PC-9 (cell line): ENCODE data around the gene KRTAP2-1. TPM values are rescaled to one million over a fixed set of nuclear protein-coding genes. Genes with fewer than 3 reads are reported as not detected.
"Not testable (repeated sequence)": the region's sequence is repeated elsewhere in the genome, so short reads cannot be mapped to it uniquely, and the experiment has no call there.

ENCODE experiments used
- BruUV-seq: library from RNA; stranded (reverse); fragments of 400-500 nt; replicated peaks from 2 replicates; lab custom pipeline; 2021; lab: Mats Ljungman, UMichigan
- CTCF ChIA-PET: fragments of 300-600 bp; sonication (Branson Sonifier 250); formaldehyde crosslinking; loops from one replicate; lab custom pipeline; 2022; ENCODE audit warnings: antibody characterized with exemption; lab: Charles Lee
- POLR2A ChIA-PET: fragments of 300-600 bp; sonication (Branson Sonifier 250); formaldehyde crosslinking; loops from one replicate; lab custom pipeline; 2022; ENCODE audit warnings: antibody characterized with exemption; ENCODE audit not compliant: unreplicated experiment; lab: Charles Lee
- DNase-seq, 2 experiments: peaks; one replicate each; pipeline versions ENCODE4 v3.0.0 to v3.0.0-alpha.2; 2015 to 2022; ENCODE audit warnings: mixed read lengths in 1 of 2
- H2AFZ ChIP-seq: fragments of 200-600 bp; sonication (generic); 2 replicates; pipeline ENCODE4 v1.8.1; 2017; ENCODE audit warnings: antibody characterized with exemption
- H3F3A ChIP-seq: fragments of 200-600 bp; sonication (generic); 2 replicates; pipeline ENCODE4 v1.8.1; 2017; ENCODE audit warnings: antibody characterized with exemption, mild to moderate bottlenecking, low read depth; ENCODE audit not compliant: insufficient read depth
- H3K27ac ChIP-seq: fragments of 200-600 bp; sonication (generic); 2 replicates; pipeline ENCODE4 v1.6.1; 2016; ENCODE audit warnings: mixed run types
- H3K27me3 ChIP-seq: fragments of 200-600 bp; sonication (generic); 2 replicates; pipeline ENCODE4 v1.6.1; 2016; ENCODE audit warnings: low read depth, mixed run types; ENCODE audit not compliant: insufficient read depth
- H3K36me3 ChIP-seq: fragments of 200-600 bp; sonication (generic); 2 replicates; pipeline ENCODE4 v1.6.1; 2016; ENCODE audit warnings: low read depth, mixed run types
- H3K4me1 ChIP-seq: fragments of 200-600 bp; sonication (generic); replicated peaks from 2 replicates; pipeline ENCODE4 v1.6.1; 2016; ENCODE audit warnings: mixed run types; ENCODE audit not compliant: insufficient read depth
- H3K4me2 ChIP-seq: fragments of 200-600 bp; sonication (generic); 2 replicates; pipeline ENCODE4 v1.6.1; 2017; ENCODE audit warnings: mixed run types
- H3K4me3 ChIP-seq: fragments of 200-600 bp; sonication (generic); 2 replicates; pipeline ENCODE4 v1.6.1; 2016; ENCODE audit warnings: mixed run types
- H3K79me2 ChIP-seq: fragments of 200-600 bp; sonication (generic); 2 replicates; pipeline ENCODE4 v1.6.1; 2017; ENCODE audit warnings: low read depth, mixed run types
- H3K9me2 ChIP-seq: fragments of 200-600 bp; sonication (generic); 2 replicates; pipeline ENCODE4 v1.8.1; 2017; ENCODE audit warnings: mild to moderate bottlenecking; ENCODE audit not compliant: insufficient read depth
- H3K9me3 ChIP-seq: fragments of 200-600 bp; sonication (generic); 2 replicates; pipeline ENCODE4 v1.8.1; 2016; ENCODE audit warnings: low read depth; ENCODE audit not compliant: insufficient read depth
- H4K20me1 ChIP-seq: fragments of 200-600 bp; sonication (generic); 2 replicates; pipeline ENCODE4 v1.8.1; 2017; ENCODE audit not compliant: insufficient read depth
- CTCF ChIP-seq: fragments of 200-600 bp; sonication (generic); conservative IDR thresholded peaks from 2 replicates; pipeline ENCODE4 v1.6.1; 2017; ENCODE audit warnings: mixed run types, antibody characterized with exemption, mild to moderate bottlenecking, moderate library complexity
- EZH2 ChIP-seq: fragments of 200-600 bp; sonication (generic); IDR thresholded peaks from 2 replicates; pipeline ENCODE4 v1.8.0; 2017; ENCODE audit warnings: antibody characterized with exemption, low read depth
- intact Hi-C: fragments of 100-400 bp; cut with micrococcal nuclease; formaldehyde crosslinking; loops from one replicate; pipeline ENCODE4 v1.10.0; 2022; ENCODE audit not compliant: unreplicated experiment
- total RNA-seq: library from RNA; stranded (reverse); gene quantifications from 2 replicates; pipeline ENCODE4 v1.2.3, GENCODE V29; 2021

Gene KRTAP2-1
- total RNA-seq, 1 experiment from 2014 or later, result not detected

- TF ChIP-seq EZH2 (no peak), CTCF (no peak)
- POLR2A ChIA-PET, result no interaction called here
- H2AFZ ChIP-seq, result no peak within 1 kb of the TSS
- no peaks in the 10 kb centered on the region for H4K20me1 ChIP-seq
- peak within 1 kb of the TSS; percentile 42 for H3K27ac ChIP-seq
- peaks cover 32% of the 10 kb centered on the region for H3K4me1 ChIP-seq
- H3K79me2 ChIP-seq, result no peaks in the 10 kb centered on the region
- intact Hi-C loops, result loop anchor here (10.0 kb wide), 1 partner anchor 479 kb away; no protein-coding TSS in a partner anchor
- H3K36me3 ChIP-seq, result no peaks in the 10 kb centered on the region
- DNase-seq, result peak in 1 of 2 experiments; percentile 63
- peak within 1 kb of the TSS; percentile 4; the same call in 1 of the 2 replicates for H3K4me2 ChIP-seq
- CTCF ChIA-PET, result no interaction called here
- no peak within 1 kb of the TSS for H3K4me3 ChIP-seq
- H3F3A ChIP-seq, result peaks cover 5% of the 10 kb centered on the region
- no TSS peak for BruUV-seq
- no peaks in the 10 kb centered on the region for H3K9me2 ChIP-seq
- H3K27me3 ChIP-seq, result no peaks in the 10 kb centered on the region
- no peaks in the 10 kb centered on the region for H3K9me3 ChIP-seq
Measured at GRCh38 chr17:41065829-41066624, 18.9 kb upstream of the KRTAP2-1 start, which contains the start of gene KRTAP2-4. KRTAP2-4 (minus strand) TSS chr17:41065879; CDS start chr17:41065845, 34 bp downstream.

GRCh38 chr17:41065016-41065689, 18.0 kb upstream of the KRTAP2-1 start:
- H3K4me3 ChIP-seq, H3K27ac ChIP-seq, H4K20me1 ChIP-seq, CTCF ChIA-PET, BruUV-seq, H3K9me2 ChIP-seq, H3K36me3 ChIP-seq, H3K9me3 ChIP-seq, H2AFZ ChIP-seq, H3K27me3 ChIP-seq, H3K4me2 ChIP-seq, H3K79me2 ChIP-seq: not testable (repeated sequence)
- H3F3A ChIP-seq, result peaks cover 13% of the 10 kb centered on the region
- peak in 1 of 2 experiments; percentile 34 for DNase-seq
- intact Hi-C loops, result loop anchor here (10.0 kb wide), 1 partner anchor 480 kb away; no protein-coding TSS in a partner anchor
- H3K4me1 ChIP-seq, result peaks cover 40% of the 10 kb centered on the region
- POLR2A ChIA-PET, result interaction anchor here (0.6 kb wide), 1 partner anchor 500 kb away, joined by 3 read pairs; no protein-coding TSS in a partner anchor

GRCh38 chr17:41064301-41064700, 17.2 kb upstream of the KRTAP2-1 start:
- no peak overlapping the region for H3K27ac ChIP-seq
- DNase-seq, result no peak
- no TSS peak for BruUV-seq
- H3K4me3 ChIP-seq, result no peak overlapping the region
- ChIA-PET POLR2A (no interaction called here), CTCF (interaction anchor here (0.7 kb wide), 1 partner anchor 43 kb away, joined by 3 read pairs; no protein-coding TSS in a partner anchor)
- peaks cover 19% of the 10 kb centered on the region for H3F3A ChIP-seq
- intact Hi-C loops, result loop anchor here (5.0 to 10.0 kb wide), 2 partner anchors 258 to 480 kb away; no protein-coding TSS in a partner anchor
- H3K9me2 ChIP-seq, result no peaks in the 10 kb centered on the region
- peaks cover 46% of the 10 kb centered on the region for H3K4me1 ChIP-seq
- H3K9me3 ChIP-seq, result no peaks in the 10 kb centered on the region
- H2AFZ ChIP-seq, result no peak overlapping the region
- no peaks in the 10 kb centered on the region for H3K27me3 ChIP-seq
- TF ChIP-seq CTCF, result no peak
- TF ChIP-seq EZH2, result no peak
- no peak overlapping the region for H3K4me2 ChIP-seq
- H3K79me2 ChIP-seq, result no peaks in the 10 kb centered on the region
- no peaks in the 10 kb centered on the region for H3K36me3 ChIP-seq
- H4K20me1 ChIP-seq, result no peaks in the 10 kb centered on the region
